Gastrocnemius medialis (tissue), 4 donors: ENCODE data around the gene CCDC85A.

Source experiments
- CTCF ChIP-seq, 5 experiments: fragments of 450-650 bp in 3 of 5; fragments of 200-600 bp in 2 of 5; sonication (generic) in 2 of 5; IDR thresholded peaks in 4 of 5; conservative IDR thresholded peaks in 1 of 5; 1 replicate in 4 of 5; 2 replicates in 1 of 5; pipeline ENCODE4 v1.5.1; 2016 to 2019; ENCODE audit warnings: antibody characterized with exemption in 5 of 5, mild to moderate bottlenecking in 3 of 5, moderate library complexity in 3 of 5
- POLR2A ChIP-seq, 2 donors: fragments of 450-650 bp; IDR thresholded peaks; one replicate each; pipeline ENCODE4 v1.6.1; 2017; ENCODE audit warnings: antibody characterized with exemption in 2 of 2, mild to moderate bottlenecking in 2 of 2, moderate library complexity in 2 of 2

- no peak for TF ChIP-seq CTCF (IDR thresholded peaks at IDR 0.05 in 4 of 5, conservative IDR thresholded peaks at IDR 0.05 in 1 of 5)
- TF ChIP-seq POLR2A (IDR thresholded peaks at IDR 0.05) = no peak
These were observed 76.6 kb downstream of the CCDC85A start for GRCh38 chr2:56260415-56260814.
